Central memory CD4-positive, alpha-beta T cell (primary cell): ENCODE data around the gene POLE.

Experiments
- DNase-seq: peaks from one replicate; pipeline ENCODE4 v3.0.0; 2022

POLE gene

DNA sequence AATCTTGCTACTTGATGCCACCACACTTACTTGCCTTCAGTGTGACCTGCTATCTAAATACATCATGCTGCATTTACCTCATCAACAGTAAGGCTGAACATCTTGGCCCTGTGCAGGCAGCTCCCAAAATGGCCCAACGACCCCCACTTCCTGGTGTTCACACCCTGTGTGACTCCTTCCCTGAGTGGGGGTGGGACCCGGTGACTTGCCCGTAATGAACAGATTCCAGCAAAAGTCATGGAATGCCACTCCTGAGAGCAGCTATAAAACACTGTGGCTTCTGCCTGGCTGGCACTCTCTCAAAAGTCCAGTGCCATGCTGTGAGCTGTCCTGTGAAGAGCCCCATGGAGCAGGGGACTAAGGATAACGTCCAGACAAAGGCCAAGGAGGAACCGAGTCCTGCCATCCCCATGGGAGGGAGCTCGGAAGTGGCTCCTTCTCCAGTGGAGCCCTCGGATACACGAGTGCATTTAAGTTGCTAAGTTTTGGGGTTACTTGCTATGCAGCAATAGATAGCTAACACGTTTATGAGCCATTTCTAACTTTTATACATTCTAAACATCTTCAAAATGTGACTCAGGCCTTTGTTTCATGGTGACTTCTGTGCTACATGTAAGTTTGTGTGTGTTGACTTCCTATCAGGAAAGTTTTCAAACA is 35.6 kb downstream of the POLE start:
- DNase-seq, result no peak

DNA sequence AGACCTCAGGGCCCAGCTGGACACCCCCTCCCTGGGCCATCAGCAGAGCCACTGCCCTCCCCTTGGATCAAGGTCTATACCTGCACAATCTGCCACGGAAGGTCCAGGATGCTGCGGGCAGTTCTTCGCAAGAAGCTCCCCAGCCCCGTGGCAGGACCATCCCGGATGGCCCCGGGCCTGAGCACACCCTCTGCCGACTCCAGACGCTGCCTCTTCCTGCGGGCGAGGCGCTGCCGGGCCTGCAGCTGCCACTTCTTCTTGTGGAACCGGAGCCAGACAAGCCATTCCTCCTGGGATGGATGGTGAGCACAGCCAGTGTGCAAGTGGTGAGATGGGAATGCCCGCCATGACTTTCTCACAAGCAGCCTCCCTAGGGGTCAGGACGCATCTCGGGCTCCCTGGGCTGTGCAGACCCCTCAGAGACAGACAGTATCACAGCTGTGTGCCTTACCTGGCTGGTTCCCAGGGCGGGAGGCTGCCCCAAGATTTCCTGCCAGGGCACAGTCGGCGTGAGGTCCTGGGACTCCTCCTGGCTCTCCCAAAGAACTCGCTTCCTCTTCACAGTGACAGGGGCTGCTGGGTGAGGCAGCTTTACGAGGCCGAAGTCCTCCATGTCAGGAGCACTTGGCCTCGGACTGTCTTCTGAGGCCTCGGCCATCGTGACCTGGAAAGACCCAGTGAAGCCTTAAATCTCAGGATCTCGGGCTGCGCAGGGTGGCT is 37.8 kb downstream of the POLE start:
- no peak for DNase-seq

DNA sequence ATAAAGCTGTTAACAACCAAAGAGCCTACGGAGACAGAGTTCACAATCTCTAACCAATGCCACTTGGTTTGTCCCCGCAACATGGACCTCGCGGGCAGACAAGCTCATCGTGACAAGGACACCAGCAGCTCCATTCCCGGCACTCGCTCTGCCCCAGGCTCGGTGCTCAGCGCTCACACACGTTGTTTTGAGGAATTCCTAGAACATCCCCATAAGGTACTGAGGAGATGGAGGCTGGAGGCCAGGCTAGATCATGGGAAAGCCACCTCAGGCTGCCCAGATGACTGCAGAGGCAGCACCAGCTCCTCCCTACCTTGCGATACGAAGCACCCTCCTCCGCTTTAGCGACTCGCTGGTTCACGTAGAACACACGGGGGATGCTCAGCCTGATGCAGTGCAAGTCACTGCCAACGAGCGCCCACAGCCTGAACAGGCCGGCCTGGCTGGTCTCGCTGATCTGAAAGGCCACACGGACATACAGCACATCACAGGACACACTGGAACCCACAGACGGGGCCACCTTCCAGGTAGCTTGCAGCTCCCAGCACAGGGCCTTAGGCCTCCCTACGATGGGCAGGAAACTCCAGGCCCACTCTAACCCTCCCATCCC is 38.4 kb downstream of the POLE start:
- no peak for DNase-seq

DNA sequence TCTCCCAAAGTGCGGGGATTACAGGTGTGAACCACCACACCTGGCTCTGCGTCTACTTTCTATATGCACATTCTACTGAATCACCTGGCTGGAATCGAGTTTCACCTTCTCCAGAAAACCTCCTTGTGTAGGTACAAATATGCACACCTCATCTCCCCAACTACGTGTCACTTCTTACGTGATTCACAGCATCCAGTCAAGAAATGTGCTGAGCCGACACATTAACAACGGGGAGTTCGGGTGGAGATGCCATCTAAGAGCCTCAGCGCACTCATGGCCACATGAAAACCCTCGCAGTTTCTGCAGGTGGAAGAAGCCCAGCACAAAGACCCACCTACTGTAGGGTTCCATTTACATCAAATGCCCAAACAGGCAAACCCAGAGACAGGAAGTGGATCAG is 39.3 kb downstream of the POLE start:
- no peak for DNase-seq

DNA sequence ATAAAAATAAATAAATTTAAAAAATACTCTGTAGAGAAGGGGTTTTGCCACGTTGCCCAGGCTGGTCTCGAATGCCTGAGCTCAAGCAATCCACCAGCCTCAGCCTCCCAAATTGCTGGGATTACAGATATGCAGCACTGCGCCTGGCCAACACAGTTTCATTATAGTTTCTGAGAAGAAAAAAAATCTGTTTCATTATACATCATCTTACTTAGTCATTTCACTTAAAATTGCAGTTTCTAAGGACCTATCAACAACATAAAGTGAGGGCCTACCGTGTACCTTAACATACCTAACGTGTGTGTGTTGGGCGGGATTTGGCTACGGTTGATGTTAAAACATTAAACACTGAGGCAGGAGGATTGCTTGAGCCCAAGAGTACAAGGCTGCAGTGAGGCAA is 40.3 kb downstream of the POLE start:
- no peak for DNase-seq

DNA sequence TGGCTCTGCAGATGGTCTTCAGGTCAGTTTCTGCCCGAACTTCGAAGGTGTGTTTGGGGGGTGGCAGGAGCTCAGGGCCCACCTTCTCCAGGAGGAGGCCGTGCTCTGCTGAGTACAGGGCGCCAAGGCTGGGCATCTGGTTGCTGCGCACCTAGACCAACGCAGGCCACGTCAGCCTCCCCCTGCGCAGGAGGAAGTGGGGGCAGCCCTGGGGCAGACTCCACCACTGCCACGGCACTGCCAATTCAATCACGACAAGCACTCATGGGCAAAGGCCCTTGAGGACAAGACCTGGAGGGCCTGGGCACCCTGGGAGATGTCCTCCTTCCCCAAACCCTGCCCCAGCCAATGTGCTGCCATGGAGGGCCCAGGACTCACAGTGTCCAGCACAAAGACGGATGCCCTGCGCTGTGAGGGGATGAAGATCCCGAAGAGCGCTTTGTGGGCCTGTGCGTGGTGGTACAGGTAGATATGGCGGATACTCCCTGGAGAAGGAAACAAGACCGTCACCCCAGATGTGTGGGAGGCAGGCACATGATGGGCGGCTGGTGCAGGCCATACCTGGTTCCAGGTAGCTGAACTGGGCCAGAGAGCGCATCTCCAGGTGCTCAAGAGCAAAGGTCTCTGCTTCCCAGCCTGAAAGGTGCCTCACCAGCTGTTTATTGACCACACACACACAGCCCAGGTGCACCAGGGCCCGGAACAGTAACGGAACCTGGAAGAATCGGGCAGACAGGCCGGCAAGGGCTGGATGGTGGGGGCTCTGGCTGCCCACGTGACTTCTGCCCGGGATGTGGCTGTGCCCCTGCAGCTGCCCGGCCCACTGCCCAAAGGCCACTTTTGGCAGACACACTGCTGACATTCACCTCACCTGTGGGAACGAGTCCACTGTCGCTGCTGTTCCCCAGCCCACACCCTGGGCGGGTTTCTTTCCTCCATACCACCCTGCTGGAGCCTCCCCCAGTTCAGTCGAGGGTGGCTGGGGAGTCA is 44.0 kb downstream of the POLE start:
- DNase-seq, result no peak

DNA sequence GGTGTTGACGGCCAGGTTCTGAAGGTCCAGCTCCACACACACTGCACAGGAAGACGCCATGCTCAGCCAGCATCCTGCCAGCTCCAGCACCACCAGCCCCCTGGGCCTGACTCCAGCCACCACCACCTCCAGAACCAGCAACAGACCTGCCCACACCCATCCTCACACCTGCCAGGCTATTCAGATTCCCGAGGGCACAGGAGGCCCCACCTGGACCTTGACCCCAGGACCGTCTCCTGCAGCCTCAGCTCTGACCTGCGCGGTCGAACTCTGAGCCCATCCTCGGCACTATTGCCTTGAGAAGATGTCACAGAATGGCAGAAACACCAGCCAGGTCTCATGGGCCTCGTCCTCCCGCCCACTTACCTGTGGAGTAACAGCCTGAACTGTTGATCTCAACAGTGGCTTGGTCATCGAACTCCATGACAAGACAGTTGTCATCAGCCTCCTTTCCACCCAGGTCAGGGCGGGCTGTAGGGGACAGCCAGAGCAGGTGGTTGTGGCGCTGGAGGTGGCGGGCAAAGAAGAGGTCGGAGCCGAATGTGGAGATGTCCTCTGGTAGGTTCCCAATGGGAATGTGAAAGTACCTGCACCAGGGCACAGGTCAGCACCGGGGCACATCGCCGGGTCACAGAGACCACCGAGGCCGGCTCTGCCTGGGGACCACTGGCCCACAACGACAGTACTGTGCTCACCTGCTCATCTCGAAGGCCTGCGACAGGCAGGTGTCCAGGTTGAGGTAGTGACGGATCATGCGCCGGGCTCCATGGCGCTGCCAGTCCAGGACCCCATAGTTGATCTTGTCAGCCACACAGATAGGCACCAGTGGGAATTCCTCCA is 45.1 kb downstream of the POLE start:
- no peak for DNase-seq

DNA sequence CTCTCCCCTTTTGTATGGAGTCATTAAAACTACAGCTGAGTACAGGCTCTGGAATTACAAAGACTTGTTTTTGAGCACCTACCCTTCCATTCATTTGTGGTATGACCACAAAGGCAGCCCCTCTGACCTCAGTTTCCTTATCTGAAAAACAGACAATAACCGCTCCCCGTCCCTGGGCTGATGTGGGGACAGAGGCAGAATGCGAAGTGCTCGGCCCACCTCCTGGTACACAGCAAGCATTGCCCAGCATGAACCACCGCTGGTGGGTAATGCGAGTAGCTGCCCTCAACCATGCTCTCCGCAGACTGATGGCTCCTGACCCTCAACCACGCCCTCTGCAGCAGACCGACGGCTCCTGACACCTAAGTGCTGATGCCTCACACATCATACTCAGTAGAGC is 46.2 kb downstream of the POLE start:
- no peak for DNase-seq

DNA sequence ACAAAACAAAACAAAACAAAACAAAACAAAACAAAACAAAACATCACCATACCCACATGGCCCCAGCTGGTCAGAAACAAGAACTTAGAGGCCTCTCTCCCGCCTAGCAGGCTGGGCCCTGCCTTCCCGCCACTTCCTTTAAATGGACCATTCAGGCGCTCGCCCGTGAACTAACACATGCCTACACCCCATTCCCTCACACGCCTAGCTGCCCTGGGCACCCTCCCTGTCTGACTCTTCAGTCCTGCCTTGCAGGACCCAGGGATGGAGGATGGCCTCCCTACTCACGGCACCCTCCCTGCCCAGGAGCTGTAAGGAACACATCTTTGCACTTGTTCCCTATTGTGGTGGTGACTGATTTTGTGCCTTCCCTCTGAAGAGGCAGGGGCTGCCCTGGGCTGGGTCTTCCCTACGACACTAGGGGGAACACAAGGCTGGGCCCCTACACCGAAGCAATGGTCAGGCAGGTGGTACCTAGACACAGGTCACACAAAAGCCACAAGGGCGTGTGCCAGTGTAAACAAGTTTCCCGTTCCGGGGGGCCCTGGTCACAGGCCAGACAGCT is 47.1 kb downstream of the POLE start:
- no peak for DNase-seq

DNA sequence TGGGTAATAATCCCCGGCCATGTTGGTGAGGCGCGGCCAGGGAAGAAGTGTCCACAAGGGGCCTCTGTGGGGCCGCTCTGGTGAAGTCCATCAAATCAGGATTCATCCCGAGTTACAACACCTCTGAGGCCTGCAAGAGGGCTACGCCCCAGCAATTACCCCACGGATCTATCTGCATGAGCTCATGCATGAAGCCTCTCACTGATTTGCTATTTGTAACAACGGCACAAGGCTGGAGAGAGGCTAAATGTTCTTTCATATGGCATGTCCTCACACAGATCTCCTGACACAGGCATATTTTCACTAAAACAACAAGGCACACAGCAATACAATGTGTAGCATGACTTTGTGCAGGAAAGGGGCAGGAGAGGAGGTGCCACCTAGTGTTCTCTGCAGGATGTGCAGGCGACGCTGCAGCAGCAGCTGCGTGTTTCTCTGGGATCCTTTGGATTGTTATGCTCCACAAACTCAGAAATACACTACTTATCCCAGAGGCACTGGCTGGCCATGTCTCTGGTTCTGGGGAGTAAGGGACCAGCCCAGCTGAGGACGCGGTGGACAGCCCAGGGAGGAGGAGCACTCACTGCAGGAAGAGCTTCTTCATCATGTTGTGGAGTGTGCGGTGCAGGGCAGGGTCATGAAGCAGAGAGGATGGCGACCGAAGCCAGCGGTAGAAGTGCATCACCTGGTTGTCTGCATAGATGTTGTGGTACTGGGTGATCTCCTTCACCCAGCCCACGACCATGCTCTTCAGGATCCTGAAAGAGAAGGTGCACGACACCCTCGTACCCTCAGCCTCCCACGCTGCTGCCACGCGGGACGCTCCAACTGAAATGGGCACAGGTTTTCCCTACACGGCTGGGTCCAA is 48.4 kb downstream of the POLE start:
- no peak for DNase-seq

DNA sequence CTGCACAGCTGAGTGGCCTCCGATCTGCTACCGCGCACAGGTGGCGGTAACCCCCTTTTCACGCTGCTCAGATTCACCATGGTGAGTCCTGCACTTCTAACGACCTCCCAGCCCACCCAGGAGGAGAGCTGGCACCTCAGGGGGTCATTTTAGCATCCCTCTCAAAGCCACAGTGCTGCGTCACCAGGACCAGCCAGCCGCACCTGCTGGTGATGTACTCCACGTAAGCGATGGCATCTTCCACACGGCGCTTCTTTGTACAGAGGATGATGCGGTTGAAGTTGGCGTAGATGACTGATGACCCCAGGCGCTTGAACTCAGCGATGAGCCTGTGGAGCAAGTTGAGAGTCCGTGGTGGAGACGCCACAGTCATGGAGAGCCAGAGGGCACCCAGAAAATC is 49.3 kb downstream of the POLE start:
- no peak for DNase-seq

DNA sequence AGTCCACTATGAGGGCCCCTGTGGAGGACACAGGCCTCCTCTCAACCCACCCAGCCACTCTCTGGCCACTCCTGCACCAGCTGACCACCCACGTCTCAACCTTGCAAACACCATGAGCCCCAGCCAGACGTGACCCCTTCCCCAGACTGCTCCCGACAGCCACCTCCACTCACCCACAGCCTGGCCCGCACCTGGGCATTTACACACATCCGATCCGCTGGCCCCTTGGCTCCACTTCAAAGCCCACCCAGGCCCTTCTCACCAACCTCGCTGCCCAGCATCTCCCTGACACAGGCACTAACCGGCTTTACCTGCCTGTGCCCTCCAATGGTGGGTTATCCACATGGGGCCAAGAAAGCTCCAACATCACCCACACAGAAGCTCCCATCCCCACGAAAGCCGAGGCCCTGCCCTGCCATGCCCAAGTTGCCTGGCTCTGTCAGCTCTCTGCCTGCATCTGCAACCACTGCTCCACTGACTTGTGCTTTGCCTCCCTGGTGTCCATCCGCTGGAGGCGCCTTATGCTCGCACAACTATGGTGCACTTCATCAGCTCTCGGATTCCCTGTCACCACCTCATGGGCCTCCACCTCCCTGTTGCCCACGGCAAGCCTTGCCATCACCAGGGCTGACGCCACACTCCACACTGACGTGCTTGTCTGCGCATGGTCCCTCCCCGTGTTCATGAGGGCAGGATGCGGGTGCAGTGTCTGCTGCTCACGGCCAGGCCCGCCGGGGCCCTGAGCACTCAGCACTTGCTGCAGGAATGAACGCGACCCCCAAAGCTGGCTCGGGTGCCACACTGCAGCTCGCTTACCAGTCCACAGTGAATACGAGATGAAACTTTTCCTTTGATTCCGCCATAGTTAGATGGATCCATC is 51.8 kb downstream of the POLE start:
- no peak for DNase-seq

DNA sequence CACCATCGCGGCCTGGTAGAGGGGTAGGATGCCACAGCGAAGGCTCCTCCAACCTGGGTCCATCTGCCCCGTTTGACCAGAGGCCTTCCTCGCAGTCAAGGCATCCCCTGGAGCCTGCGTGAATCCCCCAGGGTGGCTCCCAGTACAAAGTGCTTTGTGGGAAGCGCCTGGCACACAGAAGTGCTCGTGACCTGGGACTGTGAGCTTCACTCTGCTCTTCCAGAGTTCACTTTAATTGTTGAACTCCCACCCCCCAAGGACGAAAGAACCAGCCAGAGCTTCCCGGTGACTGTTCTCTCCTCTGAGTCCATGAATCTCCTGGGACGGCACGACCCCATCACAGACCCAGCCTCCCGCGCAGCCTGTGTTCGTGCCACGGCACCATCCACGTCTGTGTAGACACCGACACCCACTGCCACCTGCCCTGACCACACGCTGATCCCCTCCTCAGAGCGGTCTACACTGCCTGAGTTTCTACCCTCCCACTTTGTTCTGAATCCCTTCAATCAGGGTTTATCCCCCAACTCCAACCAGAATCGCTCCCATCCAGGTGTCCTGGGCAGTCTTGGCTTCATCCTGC is 52.6 kb downstream of the POLE start:
- no peak for DNase-seq

DNA sequence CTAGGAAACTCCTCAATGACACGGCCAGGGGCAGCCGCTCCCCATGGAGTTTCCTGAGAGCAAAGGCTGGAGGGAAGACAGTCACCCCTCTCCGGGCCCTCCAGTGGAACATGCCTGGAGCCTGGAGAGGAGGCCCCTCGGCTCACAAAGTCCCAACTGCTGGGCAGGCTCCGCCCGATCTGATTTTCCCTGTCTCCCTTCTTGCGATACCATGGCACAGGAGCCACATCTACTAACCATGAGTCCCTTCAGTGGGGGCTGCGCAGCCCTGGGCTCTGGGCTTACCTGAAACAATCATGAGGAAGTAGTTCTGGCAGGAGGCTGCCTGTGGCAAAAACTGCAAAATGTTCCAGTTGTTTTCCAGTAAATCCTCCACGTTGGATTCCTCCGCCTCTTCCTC is 53.2 kb downstream of the POLE start:
- DNase-seq, result no peak

DNA sequence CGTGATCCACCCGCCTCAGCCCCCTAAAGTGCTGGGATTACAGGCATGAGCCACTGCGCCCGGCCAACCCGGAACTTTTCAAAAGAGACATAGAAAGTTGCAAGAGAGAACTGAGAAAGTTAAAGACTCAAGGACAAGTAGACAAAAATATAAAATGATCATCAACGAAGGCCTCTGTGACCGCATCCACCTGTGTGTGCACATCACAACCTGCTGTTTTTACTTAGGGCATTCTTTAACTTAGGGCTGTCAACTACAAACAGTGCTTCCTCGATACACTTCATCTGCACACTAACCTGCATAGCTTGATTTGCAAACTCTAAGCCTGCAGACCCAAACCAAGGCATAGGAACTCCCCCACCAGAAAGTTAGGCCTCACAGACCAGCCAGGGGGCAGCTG is 53.7 kb downstream of the POLE start:
- DNase-seq, result no peak

DNA sequence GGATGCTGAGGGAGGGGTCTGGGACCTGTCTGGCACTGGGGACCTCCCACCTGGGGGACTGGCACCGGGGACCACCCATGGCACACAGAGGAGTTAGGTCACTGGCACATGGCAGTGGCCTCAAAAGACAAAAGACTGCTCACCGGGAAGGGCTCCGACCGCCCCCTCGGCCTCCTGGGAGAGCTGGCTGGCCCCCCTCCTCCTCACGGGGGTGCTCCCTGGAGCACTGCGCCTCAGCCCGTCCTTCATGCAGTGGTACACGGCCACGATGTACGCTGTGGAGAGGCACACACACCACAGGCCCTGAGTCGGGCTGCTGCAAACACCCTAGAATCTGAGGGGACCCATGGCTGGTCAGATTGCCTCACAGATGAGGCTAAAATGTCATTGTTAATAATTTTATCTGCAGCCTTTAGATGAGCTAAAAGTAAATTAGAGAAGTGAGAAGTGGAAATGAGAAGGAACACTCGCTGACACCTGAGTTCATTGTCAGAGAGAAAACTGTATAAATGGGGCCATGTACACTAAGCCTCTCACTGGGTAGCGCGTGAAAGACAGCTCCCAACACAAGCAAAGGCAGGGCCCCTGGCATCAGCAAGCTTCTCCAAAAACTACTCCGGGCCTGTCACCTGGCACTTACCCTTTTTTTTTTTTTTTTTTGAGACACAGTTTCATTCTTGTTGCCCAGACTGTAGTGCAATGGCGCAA is 54.5 kb downstream of the POLE start:
- DNase-seq, result no peak

DNA sequence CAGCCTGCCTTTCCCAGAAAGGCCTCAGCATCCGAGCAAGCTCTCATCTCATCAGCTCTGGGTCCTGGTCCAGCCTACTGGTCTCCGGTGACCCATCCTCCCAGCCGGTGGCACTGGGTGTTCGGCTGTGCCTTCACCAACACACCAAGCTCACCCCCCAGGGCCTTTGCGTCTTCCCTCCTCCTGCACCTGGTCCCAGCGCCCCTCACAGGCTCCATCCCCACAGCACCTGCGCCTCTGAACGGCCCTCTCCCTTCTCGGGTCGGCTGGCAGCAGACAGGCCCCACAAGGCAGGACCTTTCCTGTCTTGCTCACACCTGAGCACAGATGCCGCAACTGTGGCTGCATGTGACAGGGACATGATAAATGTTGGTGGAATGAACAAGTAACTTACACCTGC is 55.5 kb downstream of the POLE start:
- no peak for DNase-seq

DNA sequence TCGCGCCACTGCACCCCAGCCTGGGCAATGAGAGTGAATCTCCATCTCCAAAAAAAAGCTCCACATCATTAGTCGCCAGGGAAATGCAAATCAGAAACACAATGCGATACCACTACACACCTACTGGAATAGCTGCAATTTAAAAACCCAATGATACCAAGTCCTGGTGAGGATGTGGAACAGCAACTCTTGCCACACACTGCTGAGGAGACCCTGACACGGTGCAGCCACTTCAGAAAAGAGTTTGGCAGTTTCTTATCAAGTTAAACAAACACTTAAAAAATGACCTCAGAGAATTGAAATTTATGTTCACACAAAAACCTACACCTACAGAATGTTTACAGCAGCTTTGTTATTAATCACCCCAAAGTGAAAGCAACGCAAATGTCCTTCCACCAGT is 56.5 kb downstream of the POLE start:
- DNase-seq, result no peak

DNA sequence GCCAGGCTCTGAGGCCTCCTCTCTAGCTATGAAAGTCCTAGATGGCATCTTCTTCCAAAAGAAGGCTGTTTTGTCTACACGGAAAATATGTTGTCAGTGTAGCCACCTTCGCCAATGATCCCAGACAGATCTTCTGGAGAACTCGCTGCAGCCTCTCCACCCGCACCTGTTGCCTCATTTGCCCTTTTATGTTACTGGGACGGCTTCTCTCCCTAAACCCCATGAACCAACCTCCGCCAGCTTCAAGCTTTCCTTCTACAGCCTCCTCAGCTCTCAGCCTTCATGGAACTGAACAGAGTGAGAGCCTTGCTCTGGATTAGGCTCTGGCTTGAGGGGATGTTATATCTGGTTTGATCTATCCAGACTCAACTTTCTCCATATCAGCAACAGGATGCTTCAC is 57.8 kb downstream of the POLE start:
- DNase-seq, result no peak
